HG02759 (cell line): Measurements from ENCODE around the gene CCDC8.
"Not testable (repeated sequence)": the region's sequence is repeated elsewhere in the genome, so short reads cannot be mapped to it uniquely, and the experiment has no call there.

Experiments used
- ATAC-seq: cut with Tn5 transposase; IDR thresholded peaks from one replicate; pipeline ENCODE4 v1.9.1; 2021; ENCODE audit warnings: mild to moderate bottlenecking, moderate library complexity; ENCODE audit not compliant: unreplicated experiment

The CCDC8 gene

GRCh38 chr19:46428239-46429135 is 15.1 kb upstream of the CCDC8 start, which contains the start of gene PNMA8C:
PNMA8C (minus strand) TSS chr19:46428936; CDS start chr19:46428359, 577 bp downstream.
- no peak for ATAC-seq

DNA sequence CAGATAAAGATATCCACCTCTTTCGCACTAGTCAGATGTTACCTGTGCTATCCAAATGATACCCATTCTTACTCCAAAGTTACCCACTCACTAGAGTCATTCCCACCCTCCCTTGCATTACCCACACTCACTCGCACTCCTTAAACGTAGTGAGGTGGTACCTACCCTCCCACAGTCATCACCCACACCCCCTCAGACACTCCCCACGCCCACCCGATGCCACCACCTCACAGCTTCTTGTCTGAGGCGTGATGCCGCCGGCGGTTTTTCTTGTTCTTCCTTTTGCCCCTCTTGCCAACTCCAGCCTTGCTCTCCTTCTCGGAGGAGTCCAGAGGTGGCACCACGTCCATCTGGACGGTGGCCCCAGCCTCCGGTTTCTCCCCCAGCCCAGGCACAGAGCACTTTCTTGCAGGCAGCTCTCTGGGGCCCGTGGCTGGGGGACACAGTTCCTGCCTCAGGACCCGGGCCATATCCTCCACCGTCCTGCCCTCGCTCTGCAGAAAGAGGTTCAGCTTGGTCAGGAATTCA is 14.2 kb upstream of the CCDC8 start:
- no peak for ATAC-seq

- no peak for ATAC-seq
Observed at GRCh38 chr19:46426506-46427162, 13.3 kb upstream of the CCDC8 start.

DNA sequence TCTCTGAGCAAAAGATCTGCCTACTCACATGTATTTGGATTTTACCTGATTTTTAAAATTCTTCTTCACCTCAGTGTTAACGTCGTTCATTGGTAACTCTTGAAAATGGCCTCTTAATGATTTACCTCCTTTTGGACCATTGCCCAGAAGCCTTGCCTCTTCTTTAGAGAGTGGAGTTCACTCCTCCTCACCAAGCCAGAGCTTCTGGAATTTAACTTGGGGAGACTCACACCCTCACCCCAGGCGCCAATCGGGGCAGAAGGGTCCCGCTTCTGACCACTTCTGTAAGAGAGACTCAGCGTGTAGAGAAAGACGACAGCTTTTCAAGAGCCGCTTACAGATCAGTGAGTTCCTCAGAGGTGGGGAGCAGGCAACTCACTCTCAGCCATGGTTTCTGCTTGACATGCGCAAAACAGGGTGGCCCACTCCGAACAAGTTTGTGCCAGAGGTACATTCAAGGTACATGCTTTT is 12.7 kb upstream of the CCDC8 start:
- no peak for ATAC-seq

GRCh38 chr19:46423188-46423587 is 9.8 kb upstream of the CCDC8 start:
- ATAC-seq = no peak

GRCh38 chr19:46422344-46422743 is 9.0 kb upstream of the CCDC8 start:
- no peak for ATAC-seq

DNA sequence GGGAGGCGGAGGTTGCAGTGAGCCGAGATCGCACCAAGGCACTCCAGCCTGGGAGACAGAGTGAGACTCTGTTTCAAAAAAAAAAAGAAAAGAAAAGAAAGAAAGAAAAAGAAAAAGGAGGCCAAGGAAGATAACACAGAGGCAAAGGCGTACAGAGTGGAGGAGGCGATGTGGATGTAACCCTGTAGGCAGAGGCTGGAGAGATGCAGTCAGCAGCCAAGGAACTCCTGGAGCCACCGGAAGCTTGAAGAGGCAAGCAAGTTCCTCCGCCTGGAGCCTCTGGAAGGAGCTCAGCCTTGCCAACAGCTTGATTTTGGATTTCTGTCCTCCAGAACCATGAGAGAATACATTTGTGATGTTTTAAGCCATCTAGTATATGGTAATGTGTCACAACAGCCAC is 6.7 kb upstream of the CCDC8 start:
- ATAC-seq = no peak

DNA sequence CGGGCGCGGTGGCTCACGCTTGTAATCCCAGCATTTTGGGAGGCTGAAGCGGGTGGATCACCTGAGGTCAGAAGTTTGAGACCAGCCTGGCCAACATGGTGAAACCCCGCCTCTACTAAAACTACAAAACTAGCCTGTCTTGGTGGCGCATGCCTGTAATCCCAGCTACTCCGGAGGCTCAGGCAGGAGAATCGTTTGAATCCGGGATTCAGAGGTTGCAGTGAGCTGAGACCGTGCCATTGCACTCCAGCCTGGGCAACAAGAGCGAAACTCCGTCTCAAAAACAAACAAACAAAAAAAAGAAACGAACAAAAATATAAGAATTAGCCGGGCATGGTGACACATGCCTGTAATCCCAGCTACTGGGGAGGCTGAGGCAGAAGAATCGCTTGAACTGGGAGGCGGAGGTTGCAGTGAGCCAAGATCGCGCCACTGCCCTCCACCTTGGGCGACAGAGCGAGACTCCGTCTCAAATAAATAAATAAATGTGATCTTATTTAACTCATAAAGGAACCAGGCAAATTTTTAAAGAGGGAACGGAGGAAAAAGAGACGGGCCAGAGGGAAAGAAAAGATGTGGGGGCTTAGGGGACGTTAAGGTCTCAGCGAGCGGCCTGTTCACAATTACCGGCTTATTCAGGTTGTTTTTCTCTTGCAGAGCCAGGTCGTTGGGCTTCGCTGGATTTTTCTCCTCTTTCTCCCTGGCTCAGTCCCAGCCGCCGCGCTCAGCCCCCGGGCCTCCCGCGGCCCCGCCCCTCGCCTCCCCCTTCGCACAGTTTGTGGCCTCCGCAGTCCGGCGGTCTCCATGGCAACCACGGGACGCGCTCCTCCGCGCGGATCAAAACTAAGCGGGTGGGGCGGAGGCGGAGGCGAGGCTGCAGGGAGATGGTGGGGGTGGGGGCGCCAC is 2.7 kb upstream of the CCDC8 start:
- not testable (repeated sequence) for ATAC-seq

GRCh38 chr19:46414899-46415298 is 1.5 kb upstream of the CCDC8 start:
- not testable (repeated sequence) for ATAC-seq

DNA sequence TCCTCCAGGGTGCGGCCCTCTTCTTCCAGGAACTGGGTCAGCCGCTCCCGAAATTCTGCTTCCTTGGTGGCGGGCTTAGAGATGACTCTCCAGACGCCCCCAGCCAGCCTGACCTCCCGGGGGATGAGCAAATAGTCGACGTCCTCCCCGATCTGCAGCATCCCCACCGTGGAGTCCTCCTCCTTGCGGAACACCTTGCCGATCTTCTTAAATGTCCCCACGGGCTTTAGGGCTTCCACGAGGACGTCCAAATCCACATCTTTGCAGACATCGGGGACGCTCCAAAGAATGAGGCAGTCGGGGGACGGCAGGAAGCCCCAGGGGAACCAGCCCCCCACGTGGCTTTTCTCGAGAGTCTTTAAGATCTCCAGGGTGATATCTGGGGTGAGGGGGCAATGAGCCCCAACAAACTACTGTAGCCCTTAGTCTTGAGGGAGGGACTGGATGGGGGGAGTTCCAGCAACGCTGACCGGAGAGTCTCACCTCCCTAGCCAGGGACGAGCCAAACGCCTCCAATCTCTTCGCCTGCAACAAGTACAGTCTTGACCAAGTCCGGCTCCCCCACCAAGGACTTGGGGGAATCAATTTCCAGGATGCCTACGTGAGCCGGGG is 608 bp downstream of the CCDC8 start:
- no peak for ATAC-seq

- no peak for ATAC-seq
Observed at GRCh38 chr19:46411925-46412649, 1.3 kb downstream of the CCDC8 start.

DNA sequence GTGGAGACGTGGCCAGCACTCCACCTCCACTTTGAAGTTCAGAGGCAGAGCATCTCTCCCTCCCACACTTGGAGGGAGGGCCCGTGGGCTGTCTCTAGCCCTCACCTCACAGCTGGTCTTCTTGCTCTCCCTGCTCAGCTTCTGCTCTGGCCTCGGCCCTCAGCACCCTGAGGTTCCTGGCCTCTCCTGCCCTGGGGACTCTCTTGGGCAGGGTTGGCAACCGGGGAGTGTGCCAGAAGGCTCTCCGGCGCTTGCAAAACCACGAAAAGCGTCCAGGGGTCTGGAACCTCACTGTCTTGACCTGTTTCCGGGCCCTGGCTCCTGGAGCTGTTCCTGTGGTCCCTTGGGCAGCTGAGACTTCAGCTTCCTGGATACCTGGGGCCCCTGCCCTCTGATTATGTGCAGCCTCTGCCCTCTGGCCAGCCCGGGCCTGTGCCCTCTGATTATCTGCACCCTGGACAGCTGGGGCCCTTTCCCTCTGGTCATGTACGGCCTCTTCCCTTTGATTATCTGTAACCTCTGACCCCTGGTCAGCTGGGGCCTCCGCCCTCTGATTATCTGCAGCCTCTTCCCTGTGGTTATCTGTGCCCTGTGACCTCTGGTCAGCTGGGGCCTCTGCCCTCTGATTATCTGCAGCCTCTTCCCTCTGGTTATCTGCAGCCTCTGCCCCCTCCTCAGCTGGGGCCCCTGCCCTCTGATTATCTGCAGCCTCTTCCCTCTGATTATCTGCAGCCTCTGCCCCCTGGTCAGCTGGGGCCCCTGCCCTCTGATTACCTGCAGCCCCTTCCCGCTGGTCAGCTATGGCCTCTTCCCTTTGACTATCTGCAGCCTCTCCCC is 2.1 kb downstream of the CCDC8 start:
- no peak for ATAC-seq

DNA sequence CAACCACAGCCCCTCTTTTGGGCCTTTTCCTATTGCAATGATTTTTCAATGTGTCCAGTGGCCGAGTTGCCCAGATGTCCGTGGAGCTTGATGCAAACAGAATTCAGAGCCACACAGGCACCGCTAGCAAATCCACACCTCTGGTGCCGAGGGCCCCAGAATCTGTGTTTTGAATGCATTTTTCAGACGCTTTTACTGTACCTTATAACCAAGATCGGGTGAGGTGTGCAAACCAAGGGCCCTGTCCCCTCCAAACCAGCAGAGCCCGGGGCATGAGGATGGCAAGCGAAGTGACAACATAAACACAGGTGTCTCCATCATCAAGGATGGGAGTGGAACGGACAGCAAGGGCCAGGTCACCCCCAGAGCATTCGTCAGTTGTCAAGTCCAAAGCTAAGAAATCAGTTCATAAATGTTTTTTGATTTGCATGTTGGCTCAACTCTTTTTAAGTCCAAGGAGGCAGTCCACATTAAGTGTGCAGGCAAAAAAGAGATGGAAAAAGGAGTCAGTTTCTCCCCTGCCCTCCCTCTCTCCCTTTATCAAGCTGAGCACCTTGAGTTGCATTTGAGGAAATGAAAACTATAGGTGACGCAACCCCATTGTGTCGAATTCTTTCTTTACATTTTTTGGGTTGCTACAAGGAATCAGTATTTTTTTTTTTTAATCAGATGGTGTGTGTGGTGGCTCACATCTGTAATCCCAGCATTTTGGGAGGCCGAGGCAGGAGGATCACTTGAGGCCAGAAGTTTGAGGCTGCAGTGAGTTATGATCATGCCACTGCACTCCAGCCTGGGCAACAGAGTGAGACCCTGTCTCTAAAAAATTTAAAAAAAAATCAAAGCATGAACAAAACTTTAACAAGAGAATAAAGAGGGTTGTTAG is 2.9 kb downstream of the CCDC8 start:
- no peak for ATAC-seq

DNA sequence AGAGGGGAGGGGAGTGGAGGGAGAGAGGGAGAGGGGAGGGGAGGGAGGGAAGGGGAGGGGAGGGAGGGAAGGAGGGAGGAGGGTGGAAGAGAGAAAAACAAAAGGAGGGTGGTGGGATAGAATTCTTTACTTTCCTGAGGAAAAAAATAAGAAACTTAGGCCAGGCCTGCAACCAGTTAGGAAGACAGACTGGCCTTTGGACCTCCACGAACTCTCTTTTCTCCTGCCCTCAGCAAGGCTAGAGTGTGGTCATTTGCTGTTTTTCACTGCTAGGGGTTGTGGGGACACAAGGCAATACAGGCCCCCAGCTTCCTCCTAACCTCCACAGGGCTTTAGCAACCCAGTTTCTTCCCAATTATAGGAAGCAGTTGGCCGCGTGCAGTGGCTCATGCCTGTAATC is 4.2 kb downstream of the CCDC8 start:
- ATAC-seq = no peak

GRCh38 chr19:46408664-46409039 is 4.7 kb downstream of the CCDC8 start:
- ATAC-seq = no peak

DNA sequence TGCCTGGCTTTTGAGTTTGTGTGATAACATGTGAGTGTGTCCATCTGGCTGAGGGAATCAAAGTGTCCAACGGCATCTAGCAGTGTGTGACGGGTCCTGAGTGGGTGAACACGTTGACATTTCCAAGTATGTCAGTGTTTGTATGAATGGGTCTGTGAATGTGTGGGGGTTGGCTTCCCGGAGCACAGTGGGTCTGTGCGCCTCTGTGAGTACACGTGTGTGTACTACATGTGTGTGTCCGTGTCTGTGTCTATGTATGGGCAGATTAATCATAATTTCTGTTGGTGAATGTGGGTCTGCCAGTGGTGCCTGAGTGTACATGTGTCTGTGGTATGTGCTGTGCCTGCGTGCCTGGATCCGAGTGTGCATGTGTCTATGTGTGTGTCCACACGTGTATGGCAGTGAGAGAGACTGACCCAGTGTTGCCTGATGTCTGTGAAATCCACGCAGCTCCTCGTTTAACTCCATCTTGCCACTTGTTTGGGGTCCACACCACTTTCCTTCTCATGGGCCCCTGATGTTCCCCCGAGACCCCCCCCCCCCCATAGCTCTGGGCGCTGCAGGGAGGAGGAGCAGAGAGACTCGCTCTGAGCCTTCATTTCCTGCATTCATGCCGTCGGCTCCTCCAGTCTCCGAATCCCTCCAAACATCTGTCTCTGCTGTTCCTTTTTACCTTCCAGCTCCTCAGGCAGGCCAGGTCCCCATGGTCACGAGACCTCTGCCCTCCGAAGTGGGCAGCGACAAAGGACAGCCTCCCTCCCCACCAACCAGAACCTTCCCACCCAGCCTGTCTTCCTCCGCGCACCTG is 5.3 kb downstream of the CCDC8 start:
- no peak for ATAC-seq

DNA sequence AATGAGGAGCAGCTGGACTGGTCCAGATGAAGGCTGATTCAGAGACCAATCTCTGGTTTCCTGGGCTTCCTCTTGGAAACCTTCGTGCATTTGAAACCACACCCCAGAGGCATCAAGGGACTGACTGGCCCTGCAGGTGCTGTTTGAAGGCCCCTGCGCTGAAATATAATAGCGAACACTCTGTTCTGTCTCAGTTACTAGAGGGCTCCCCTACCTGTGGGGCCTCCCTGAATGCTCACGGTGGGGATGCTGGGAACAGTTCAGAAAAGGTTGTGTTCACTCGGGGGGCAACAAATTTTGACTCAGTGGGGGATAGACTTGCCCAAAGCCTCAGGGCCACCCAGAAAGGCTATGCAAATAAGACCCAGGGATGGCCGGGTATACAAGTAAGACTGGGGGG is 6.4 kb downstream of the CCDC8 start:
- ATAC-seq = no peak
